ENCODE measurements around the gene PHF14.
"Not testable (repeated sequence)": the region's sequence is repeated elsewhere in the genome, so short reads cannot be mapped to it uniquely, and the experiment has no call there.

- TF ChIP-seq, protein P1, sequence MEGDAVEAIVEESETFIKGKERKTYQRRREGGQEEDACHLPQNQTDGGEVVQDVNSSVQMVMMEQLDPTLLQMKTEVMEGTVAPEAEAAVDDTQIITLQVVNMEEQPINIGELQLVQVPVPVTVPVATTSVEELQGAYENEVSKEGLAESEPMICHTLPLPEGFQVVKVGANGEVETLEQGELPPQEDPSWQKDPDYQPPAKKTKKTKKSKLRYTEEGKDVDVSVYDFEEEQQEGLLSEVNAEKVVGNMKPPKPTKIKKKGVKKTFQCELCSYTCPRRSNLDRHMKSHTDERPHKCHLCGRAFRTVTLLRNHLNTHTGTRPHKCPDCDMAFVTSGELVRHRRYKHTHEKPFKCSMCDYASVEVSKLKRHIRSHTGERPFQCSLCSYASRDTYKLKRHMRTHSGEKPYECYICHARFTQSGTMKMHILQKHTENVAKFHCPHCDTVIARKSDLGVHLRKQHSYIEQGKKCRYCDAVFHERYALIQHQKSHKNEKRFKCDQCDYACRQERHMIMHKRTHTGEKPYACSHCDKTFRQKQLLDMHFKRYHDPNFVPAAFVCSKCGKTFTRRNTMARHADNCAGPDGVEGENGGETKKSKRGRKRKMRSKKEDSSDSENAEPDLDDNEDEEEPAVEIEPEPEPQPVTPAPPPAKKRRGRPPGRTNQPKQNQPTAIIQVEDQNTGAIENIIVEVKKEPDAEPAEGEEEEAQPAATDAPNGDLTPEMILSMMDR (IDR thresholded peaks at IDR 0.05) = not testable (repeated sequence)
- TF ChIP-seq POLR2A (IDR thresholded peaks at IDR 0.05) = not testable (repeated sequence)
Observed at GRCh38 chr7:10928203-10928602, 45.5 kb upstream of the PHF14 start.
